Measurements from ENCODE around the gene AKAP10.

DNA sequence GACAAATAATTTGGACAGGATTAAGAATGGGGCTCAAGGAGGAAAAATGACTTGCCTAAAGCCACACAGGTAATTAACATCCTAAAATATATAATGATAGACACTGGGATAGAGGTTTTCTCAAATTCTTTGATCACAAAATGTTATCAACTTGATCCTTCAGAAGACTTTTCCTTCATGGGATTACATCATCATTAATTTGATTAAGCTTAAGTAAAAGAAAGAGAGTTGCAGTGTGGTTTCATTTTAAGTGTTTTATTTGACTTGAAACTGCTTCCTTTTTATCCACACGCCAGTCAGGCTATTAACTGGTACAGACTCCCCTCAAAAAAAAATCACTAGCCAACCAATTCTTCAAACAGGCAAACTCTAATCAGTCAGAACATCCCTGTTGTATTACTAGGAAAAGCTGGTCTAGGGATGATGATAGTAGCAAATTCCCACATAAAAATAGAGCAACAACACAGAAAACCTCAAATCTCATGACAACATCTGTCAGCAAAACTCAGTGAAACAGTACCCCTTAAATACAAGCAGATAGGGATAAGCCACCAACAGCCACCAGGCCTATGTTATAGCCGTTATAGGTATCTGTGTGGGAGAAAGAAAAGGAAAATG, 32.5 kb downstream of the AKAP10 start:
- TF ChIP-seq RELA (IDR thresholded peaks at IDR 0.05; ENCODE audit: borderline replicate concordance, partially characterized antibody) (no peak), WRNIP1 (IDR thresholded peaks at IDR 0.05; ENCODE audit: borderline replicate concordance, low read depth, low read length) (no peak), SIN3A (IDR thresholded peaks at IDR 0.05; ENCODE audit: low read depth, low read length) (no peak), POLR2A (IDR thresholded peaks at IDR 0.05; ENCODE audit: low read depth, low read length) (no peak), RAD51 (IDR thresholded peaks at IDR 0.05) (no peak), RAD21 (IDR thresholded peaks at IDR 0.05; ENCODE audit: insufficient read depth, low read depth, low read length) (no peak), POLR2AphosphoS5 (IDR thresholded peaks at IDR 0.05; ENCODE audit: low read length) (no peak), GABPA (IDR thresholded peaks at IDR 0.05; ENCODE audit: low read depth) (no peak), SP1 (IDR thresholded peaks at IDR 0.05; ENCODE audit: low read depth, low read length) (no peak), NR2C1 (IDR thresholded peaks at IDR 0.05) (no peak), CREM (IDR thresholded peaks at IDR 0.05; ENCODE audit: low read depth) (no peak)
- TF ChIP-seq, protein P1, sequence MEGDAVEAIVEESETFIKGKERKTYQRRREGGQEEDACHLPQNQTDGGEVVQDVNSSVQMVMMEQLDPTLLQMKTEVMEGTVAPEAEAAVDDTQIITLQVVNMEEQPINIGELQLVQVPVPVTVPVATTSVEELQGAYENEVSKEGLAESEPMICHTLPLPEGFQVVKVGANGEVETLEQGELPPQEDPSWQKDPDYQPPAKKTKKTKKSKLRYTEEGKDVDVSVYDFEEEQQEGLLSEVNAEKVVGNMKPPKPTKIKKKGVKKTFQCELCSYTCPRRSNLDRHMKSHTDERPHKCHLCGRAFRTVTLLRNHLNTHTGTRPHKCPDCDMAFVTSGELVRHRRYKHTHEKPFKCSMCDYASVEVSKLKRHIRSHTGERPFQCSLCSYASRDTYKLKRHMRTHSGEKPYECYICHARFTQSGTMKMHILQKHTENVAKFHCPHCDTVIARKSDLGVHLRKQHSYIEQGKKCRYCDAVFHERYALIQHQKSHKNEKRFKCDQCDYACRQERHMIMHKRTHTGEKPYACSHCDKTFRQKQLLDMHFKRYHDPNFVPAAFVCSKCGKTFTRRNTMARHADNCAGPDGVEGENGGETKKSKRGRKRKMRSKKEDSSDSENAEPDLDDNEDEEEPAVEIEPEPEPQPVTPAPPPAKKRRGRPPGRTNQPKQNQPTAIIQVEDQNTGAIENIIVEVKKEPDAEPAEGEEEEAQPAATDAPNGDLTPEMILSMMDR (IDR thresholded peaks at IDR 0.05 in 2 of 3, conservative IDR thresholded peaks at IDR 0.05 in 1 of 3; ENCODE audit: control insufficient read depth in 2 of 3, extremely low read depth in 1 of 3, insufficient read depth in 1 of 3, low read depth in 3 of 3, low read length in 3 of 3): no peak
- TF ChIP-seq, protein P2, sequence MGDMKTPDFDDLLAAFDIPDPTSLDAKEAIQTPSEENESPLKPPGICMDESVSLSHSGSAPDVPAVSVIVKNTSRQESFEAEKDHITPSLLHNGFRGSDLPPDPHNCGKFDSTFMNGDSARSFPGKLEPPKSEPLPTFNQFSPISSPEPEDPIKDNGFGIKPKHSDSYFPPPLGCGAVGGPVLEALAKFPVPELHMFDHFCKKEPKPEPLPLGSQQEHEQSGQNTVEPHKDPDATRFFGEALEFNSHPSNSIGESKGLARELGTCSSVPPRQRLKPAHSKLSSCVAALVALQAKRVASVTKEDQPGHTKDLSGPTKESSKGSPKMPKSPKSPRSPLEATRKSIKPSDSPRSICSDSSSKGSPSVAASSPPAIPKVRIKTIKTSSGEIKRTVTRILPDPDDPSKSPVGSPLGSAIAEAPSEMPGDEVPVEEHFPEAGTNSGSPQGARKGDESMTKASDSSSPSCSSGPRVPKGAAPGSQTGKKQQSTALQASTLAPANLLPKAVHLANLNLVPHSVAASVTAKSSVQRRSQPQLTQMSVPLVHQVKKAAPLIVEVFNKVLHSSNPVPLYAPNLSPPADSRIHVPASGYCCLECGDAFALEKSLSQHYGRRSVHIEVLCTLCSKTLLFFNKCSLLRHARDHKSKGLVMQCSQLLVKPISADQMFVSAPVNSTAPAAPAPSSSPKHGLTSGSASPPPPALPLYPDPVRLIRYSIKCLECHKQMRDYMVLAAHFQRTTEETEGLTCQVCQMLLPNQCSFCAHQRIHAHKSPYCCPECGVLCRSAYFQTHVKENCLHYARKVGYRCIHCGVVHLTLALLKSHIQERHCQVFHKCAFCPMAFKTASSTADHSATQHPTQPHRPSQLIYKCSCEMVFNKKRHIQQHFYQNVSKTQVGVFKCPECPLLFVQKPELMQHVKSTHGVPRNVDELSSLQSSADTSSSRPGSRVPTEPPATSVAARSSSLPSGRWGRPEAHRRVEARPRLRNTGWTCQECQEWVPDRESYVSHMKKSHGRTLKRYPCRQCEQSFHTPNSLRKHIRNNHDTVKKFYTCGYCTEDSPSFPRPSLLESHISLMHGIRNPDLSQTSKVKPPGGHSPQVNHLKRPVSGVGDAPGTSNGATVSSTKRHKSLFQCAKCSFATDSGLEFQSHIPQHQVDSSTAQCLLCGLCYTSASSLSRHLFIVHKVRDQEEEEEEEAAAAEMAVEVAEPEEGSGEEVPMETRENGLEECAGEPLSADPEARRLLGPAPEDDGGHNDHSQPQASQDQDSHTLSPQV (IDR thresholded peaks at IDR 0.05): no peak
